ENCODE measurements around the gene MET.

DNA sequence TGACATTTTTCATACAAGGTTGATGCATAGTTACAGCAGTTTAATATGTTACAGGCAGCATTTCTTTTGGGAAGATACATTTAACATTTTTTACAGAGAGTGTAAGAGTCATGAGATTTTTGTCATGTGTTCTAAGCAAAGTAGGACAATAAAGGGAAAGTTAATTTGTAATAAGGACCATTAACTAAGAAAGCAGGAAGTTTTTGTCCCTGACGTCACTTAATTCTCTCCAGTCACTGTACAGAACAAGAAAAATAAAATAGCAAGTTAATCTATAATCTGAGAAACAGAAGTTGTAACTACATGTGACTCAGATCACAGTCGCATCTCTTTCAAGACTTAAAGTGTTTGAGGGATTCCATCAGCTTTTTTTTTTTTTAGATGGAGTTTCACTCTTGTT, 140.9 kb downstream of the MET start:
- TF ChIP-seq, protein P1, sequence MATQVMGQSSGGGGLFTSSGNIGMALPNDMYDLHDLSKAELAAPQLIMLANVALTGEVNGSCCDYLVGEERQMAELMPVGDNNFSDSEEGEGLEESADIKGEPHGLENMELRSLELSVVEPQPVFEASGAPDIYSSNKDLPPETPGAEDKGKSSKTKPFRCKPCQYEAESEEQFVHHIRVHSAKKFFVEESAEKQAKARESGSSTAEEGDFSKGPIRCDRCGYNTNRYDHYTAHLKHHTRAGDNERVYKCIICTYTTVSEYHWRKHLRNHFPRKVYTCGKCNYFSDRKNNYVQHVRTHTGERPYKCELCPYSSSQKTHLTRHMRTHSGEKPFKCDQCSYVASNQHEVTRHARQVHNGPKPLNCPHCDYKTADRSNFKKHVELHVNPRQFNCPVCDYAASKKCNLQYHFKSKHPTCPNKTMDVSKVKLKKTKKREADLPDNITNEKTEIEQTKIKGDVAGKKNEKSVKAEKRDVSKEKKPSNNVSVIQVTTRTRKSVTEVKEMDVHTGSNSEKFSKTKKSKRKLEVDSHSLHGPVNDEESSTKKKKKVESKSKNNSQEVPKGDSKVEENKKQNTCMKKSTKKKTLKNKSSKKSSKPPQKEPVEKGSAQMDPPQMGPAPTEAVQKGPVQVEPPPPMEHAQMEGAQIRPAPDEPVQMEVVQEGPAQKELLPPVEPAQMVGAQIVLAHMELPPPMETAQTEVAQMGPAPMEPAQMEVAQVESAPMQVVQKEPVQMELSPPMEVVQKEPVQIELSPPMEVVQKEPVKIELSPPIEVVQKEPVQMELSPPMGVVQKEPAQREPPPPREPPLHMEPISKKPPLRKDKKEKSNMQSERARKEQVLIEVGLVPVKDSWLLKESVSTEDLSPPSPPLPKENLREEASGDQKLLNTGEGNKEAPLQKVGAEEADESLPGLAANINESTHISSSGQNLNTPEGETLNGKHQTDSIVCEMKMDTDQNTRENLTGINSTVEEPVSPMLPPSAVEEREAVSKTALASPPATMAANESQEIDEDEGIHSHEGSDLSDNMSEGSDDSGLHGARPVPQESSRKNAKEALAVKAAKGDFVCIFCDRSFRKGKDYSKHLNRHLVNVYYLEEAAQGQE (IDR thresholded peaks at IDR 0.05; ENCODE audit: borderline replicate concordance), result no peak
- TF ChIP-seq EZH2 (IDR thresholded peaks at IDR 0.05; ENCODE audit: borderline replicate concordance, insufficient read depth, low read length, poor library complexity, severe bottlenecking), result no peak
- TF ChIP-seq, protein P2, sequence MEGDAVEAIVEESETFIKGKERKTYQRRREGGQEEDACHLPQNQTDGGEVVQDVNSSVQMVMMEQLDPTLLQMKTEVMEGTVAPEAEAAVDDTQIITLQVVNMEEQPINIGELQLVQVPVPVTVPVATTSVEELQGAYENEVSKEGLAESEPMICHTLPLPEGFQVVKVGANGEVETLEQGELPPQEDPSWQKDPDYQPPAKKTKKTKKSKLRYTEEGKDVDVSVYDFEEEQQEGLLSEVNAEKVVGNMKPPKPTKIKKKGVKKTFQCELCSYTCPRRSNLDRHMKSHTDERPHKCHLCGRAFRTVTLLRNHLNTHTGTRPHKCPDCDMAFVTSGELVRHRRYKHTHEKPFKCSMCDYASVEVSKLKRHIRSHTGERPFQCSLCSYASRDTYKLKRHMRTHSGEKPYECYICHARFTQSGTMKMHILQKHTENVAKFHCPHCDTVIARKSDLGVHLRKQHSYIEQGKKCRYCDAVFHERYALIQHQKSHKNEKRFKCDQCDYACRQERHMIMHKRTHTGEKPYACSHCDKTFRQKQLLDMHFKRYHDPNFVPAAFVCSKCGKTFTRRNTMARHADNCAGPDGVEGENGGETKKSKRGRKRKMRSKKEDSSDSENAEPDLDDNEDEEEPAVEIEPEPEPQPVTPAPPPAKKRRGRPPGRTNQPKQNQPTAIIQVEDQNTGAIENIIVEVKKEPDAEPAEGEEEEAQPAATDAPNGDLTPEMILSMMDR (IDR thresholded peaks at IDR 0.05; ENCODE audit: poor library complexity, severe bottlenecking), result no peak
- TF ChIP-seq TAF1 (IDR thresholded peaks at IDR 0.05; ENCODE audit: low read depth), result no peak
- TF ChIP-seq POLR2AphosphoS5 (IDR thresholded peaks at IDR 0.05), result no peak
- no peak for TF ChIP-seq EP300 (conservative IDR thresholded peaks at IDR 0.05; ENCODE audit: poor library complexity, severe bottlenecking)
- TF ChIP-seq SMC3 (conservative IDR thresholded peaks at IDR 0.05; ENCODE audit: poor library complexity), result no peak
